Kidney (tissue), 14 donors: ENCODE results near the gene NAT9. TPM values are rescaled to one million over a fixed set of nuclear protein-coding genes. Genes with fewer than 3 reads are reported as not detected.

Experiments used
- DNase-seq, 5 donors: peaks; one replicate each; pipeline ENCODE4 v3.0.0-alpha.2; 2013 to 2020
- FAIRE-seq: peaks from 2 replicates; lab custom pipeline; 2012; peaks lifted over from hg19 to GRCh38; lab: Jason Lieb, UNC
- H3K27ac ChIP-seq, 2 donors: one replicate each; pipeline ENCODE4 v1.7.0; 2013; ENCODE audit warnings: low read depth in 2 of 2, low read length in 2 of 2, inconsistent platforms in 1 of 2
- H3K27me3 ChIP-seq: one replicate; pipeline ENCODE4 v1.7.1; 2013; ENCODE audit warnings: low read length, inconsistent platforms; ENCODE audit not compliant: control insufficient read depth, insufficient read depth
- H3K36me3 ChIP-seq, 3 donors: one replicate each; pipeline versions ENCODE4 v1.7.0 to v1.7.1; 2013; ENCODE audit warnings: low read length in 3 of 3, control low read depth in 1 of 3, inconsistent platforms in 1 of 3; ENCODE audit not compliant: insufficient read depth in 3 of 3, control insufficient read depth in 2 of 3
- H3K4me1 ChIP-seq, 3 donors: one replicate each; pipeline versions ENCODE4 v1.7.0 to v1.7.1; 2013; ENCODE audit warnings: low read length in 3 of 3, inconsistent platforms in 1 of 3, low read depth in 1 of 3; ENCODE audit not compliant: control insufficient read depth in 2 of 3, insufficient read depth in 2 of 3
- H3K4me3 ChIP-seq, 3 donors: one replicate each; pipeline versions ENCODE4 v1.7.0 to v1.8.1; 2013; ENCODE audit warnings: low read length in 3 of 3, control low read depth in 1 of 3, inconsistent platforms in 1 of 3
- H3K9ac ChIP-seq, 3 donors: one replicate each; pipeline versions ENCODE4 v1.7.0 to v1.7.1; 2013; ENCODE audit warnings: low read length in 3 of 3, control low read depth in 1 of 3, inconsistent platforms in 1 of 3
- H3K9me3 ChIP-seq, 3 donors: one replicate each; pipeline versions ENCODE4 v1.7.0 to v1.7.1; 2013; ENCODE audit warnings: low read length in 3 of 3, control low read depth in 1 of 3, inconsistent platforms in 1 of 3; ENCODE audit not compliant: control insufficient read depth in 2 of 3, insufficient read depth in 1 of 3
- intact Hi-C: fragments of 100-400 bp; cut with DNase I; formaldehyde crosslinking; loops from one replicate; pipeline ENCODE4 v1.11.1; 2022
- polyA plus RNA-seq: library from polyadenylated mRNA; stranded (reverse); fragments of 350-450 nt; fragmentation: Illumina TruSeq; extraction: RNeasy Lipid Tissue Mini Kit (QIAGEN cat#74804); gene quantifications from one replicate; pipeline ENCODE4 v1.2.3, GENCODE V29; 2014; ENCODE audit warnings: low read depth, low replicate concordance; ENCODE audit not compliant: insufficient read depth
- total RNA-seq: library from RNA; stranded (reverse); fragmentation: NEBNext Ultra II Directional; extraction: Animal tissue kit (Norgen Biotek cat#: 25700); gene quantifications from one replicate; pipeline ENCODE4 v1.2.1, GENCODE V29; 2021
- TF ChIP-seq, protein P1 (sequence below): IDR thresholded peaks from 3 replicates; pipeline ENCODE4 v1.5.1; 2012; ENCODE audit warnings: mild to moderate bottlenecking, moderate library complexity, borderline replicate concordance; ENCODE audit not compliant: insufficient read depth; ENCODE audit errors: extremely low read depth
- donor health status: control.
- donor health status: control.
- donor health status: control.
- donor health status: control.
- donor health status: control.
- donor health status: DM: yes; HTN: yes; CAD: no.
- donor health status: Normal renal cell carcinoma (clear cell type).

The NAT9 gene
- total and polyA plus RNA-seq, 2 donors from 2014 or later = 33.5 to 41.5 TPM

DNA sequence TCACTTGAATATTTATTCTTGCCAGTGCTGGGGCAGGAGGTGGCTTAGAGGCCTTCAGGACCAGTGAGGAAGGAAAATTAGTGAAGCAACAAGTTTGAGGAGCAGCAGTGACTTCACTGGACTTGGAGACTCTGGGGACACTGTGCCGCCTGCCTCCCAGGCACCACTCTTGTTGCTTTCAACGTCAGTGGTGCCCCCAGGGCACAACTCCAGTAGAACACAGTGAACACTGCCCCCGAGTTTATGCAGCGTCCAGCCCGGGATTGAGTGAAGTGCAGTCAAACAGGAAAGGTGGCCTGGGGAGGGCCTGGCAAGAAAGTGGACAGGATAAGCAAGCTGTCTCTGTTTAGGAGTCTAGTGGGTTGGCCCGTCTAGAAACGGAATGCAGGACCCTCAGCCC lies 24.4 kb upstream of the NAT9 start:
- Histone ChIP-seq H3K9me3 (no peaks in the 10 kb centered on the region), H3K9ac (no peak overlapping the region), H3K4me1 (no peaks in the 10 kb centered on the region), H3K27me3 (no peaks in the 10 kb centered on the region), H3K27ac (no peak overlapping the region), H3K36me3 (peaks cover 0 to 12% (median 7%) of the 10 kb centered on the region in 3 donors), H3K4me3 (no peak overlapping the region)
- DNase-seq (no peak), FAIRE-seq (no peak)
- intact Hi-C loops = no loop called here
- TF ChIP-seq, protein P1, sequence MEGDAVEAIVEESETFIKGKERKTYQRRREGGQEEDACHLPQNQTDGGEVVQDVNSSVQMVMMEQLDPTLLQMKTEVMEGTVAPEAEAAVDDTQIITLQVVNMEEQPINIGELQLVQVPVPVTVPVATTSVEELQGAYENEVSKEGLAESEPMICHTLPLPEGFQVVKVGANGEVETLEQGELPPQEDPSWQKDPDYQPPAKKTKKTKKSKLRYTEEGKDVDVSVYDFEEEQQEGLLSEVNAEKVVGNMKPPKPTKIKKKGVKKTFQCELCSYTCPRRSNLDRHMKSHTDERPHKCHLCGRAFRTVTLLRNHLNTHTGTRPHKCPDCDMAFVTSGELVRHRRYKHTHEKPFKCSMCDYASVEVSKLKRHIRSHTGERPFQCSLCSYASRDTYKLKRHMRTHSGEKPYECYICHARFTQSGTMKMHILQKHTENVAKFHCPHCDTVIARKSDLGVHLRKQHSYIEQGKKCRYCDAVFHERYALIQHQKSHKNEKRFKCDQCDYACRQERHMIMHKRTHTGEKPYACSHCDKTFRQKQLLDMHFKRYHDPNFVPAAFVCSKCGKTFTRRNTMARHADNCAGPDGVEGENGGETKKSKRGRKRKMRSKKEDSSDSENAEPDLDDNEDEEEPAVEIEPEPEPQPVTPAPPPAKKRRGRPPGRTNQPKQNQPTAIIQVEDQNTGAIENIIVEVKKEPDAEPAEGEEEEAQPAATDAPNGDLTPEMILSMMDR = no peak

DNA sequence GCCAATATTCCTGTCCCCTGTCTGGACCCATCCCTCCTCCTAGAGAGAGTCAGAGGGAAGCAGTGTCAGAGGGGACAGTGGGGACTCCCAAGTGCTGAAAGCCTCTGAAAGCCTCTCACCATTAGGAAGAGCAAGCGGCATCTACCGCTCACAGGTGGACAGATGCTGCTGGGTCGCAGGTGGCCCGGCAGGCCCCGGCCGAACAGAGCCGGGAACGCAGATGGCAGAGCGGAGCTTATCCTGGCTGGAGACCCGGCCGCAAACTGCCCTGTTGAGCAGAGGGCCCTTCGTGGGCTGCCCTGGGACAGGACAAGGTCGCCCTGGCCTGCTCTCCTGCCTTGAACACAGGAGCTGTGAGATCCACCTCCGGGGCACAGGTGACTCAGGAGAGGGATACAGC lies 23.0 kb upstream of the NAT9 start:
- H3K4me3 ChIP-seq = no peak overlapping the region
- H3K27ac ChIP-seq = no peak overlapping the region
- no peak overlapping the region for H3K9ac ChIP-seq
- no peak for FAIRE-seq
- DNase-seq = no peak
- intact Hi-C loops = no loop called here
- H3K27me3 ChIP-seq = no peaks in the 10 kb centered on the region
- TF ChIP-seq, protein P1 = no peak
- no peaks in the 10 kb centered on the region for H3K9me3 ChIP-seq
- no peaks in the 10 kb centered on the region for H3K4me1 ChIP-seq
- peaks cover 0 to 13% (median 12%) of the 10 kb centered on the region in 3 donors for H3K36me3 ChIP-seq

DNA sequence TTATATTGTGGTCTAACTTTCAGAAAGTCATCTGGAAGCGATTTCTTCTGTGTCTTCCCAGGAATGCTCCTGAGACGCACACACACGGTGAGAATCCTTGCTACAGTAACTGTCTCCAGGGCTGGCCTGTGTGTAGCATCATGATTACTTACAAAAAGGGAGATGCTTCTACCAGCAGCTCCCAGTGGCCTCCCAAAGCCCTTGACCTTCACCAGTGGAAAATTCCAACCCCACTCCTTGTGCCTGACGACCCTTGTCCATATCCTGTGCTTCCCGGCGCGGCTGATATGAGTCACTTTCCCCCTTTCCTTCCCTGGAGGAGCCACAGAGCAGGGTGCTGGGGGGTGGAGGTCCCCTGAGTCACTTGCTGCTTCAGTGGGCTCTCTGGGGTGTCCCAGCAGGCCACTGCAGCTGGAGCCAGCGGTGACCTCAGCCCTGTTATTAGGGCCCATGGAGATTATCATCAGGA lies 22.1 kb upstream of the NAT9 start:
- FAIRE-seq (no peak), DNase-seq (no peak)
- Histone ChIP-seq H3K27ac (no peak overlapping the region), H3K4me3 (no peak overlapping the region), H3K9me3 (no peaks in the 10 kb centered on the region), H3K9ac (no peak overlapping the region), H3K4me1 (no peaks in the 10 kb centered on the region), H3K27me3 (no peaks in the 10 kb centered on the region), H3K36me3 (peaks cover 0 to 13% (median 12%) of the 10 kb centered on the region in 3 donors)
- TF ChIP-seq, protein P1 = no peak
- intact Hi-C loops = no loop called here

DNA sequence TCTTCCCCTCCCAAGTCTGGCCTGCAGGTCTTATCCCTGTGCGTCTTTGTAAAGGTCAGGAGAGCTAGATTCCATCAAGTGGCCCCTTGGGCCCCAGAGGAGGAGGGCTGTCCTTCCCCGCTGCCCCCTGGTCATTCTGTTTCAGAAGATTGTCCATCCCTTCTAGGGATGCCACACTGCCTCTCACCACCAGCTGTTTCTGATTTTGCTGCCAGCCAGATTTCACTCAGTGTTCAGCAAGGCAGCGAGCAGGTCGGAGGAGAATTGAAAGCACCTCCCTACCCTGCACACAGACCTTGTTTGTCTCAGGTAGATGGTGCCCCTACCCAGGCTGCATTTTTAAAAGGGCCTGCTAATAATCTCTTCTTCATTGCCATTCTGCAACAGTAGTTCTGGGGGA lies 21.7 kb upstream of the NAT9 start:
- no peaks in the 10 kb centered on the region for H3K9me3 ChIP-seq
- no peak for FAIRE-seq
- intact Hi-C loops = no loop called here

More for the DNA sequence above, 21.7 kb upstream of the NAT9 start:
- no peak overlapping the region for H3K27ac ChIP-seq
- no peak for DNase-seq
- H3K4me3 ChIP-seq = no peak overlapping the region
- H3K9ac ChIP-seq = no peak overlapping the region
- H3K27me3 ChIP-seq = no peaks in the 10 kb centered on the region
- TF ChIP-seq, protein P1 = no peak
- no peaks in the 10 kb centered on the region for H3K4me1 ChIP-seq
- H3K36me3 ChIP-seq = peaks cover 0 to 13% (median 12%) of the 10 kb centered on the region in 3 donors
